ENCODE results near the gene SLC4A1AP. TPM values are rescaled to one million over a fixed set of nuclear protein-coding genes. Genes with fewer than 3 reads are reported as not detected.

Gene SLC4A1AP
- polyA plus RNA-seq, 3 donors from 2014 or later = 23.9 to 29.6 (median 27.6) TPM

DNA sequence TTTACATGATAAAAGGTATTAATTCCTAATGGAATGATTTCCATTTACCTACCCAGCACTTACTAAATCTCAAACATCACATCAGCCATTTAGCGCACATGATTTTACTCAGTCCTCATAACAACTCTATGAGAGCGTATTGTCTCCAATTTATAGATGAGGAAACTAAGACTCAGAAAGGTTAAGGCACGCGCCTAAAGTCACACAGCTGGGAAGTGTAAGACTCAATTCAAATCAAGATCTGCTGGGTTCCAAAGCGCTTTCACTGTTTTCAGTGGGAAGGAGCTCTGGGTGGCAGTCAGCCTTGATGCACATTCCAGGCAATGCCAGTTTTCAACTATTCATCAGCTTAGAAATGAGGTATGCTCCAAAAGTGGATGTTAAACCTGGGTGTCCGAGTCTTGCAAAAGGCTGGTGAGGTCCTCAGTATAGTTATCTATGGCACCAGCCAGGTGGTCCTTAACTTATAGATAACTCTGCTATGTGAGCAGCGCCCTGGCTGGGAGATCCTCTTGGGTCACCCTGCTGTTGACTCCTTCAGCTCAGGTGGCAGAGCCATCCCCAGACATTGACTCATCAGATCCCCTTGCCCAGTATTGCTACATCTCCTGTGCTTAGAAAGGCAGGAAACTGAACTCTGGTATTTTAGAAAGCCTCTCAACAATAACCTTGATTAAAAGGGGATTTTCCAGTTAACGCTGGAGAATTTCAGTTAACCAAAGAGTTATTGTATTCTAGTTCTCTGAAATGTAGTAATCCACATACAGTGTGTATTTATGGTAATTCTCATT lies 47.1 kb downstream of the SLC4A1AP start:
- no peaks in the 10 kb centered on the region for H3K9me3 Mint-ChIP-seq
- no peaks in the 10 kb centered on the region for H3K36me3 Mint-ChIP-seq
- H3K4me3 Mint-ChIP-seq = no peak overlapping the region
- H3K4me1 Mint-ChIP-seq = peaks cover 5 to 6% of the 10 kb centered on the region in 2 donors
- no peak overlapping the region for H3K27ac Mint-ChIP-seq
- peaks cover 2 to 6% (median 2%) of the 10 kb centered on the region in 3 donors for H3K27me3 Mint-ChIP-seq (ENCODE audit: low read depth in 3 of 3)
- no peak for DNase-seq

DNA sequence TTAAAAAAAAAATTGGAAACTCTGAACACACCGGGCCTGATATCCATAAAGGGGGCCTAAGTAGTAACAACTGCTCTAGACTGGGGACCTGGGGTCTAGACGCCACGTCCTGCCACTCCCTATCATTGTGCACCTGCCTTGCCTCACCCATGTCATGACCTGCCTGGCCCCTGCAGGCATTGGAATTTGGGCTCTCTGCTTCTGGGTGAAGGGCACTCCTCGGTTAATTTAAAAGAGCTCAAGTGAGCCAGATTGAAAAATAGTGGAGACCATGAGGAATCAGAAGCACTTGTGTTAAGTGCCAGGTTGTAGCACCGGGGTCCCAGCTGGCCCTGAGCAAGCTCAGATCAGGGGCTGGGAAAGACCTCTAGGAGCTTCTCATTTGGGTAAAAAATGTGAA lies 48.1 kb downstream of the SLC4A1AP start:
- no peaks in the 10 kb centered on the region for H3K36me3 Mint-ChIP-seq

DNA sequence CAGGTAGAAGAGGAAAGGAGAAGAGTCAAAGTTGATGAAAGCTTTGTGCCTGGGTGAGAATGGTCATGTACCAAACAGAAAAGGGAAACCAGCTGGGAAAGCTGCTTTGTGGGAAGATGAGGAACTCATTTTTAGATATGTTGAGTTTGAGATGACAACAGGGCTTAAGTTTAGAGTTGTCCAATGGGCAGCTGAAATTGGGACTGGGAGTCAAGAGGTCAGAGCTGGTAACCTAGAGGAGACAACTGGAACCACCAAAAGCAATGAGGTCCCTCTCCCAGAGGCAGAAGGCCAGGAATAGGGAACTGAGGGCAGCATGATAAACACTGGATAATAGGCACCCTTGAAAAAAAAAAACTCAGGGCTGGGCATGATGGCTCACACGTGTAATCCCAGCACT lies 48.8 kb downstream of the SLC4A1AP start:
- peaks cover 13 to 16% of the 10 kb centered on the region in 2 donors for H3K4me1 Mint-ChIP-seq
- no peaks in the 10 kb centered on the region for H3K9me3 Mint-ChIP-seq

More for the DNA sequence above, 48.1 kb downstream of the SLC4A1AP start:
- H3K9me3 Mint-ChIP-seq = no peaks in the 10 kb centered on the region
- H3K27ac Mint-ChIP-seq = peak overlapping the region in 1 of 6 donors; percentile 14
- peaks cover 6 to 9% (median 7%) of the 10 kb centered on the region in 3 donors for H3K27me3 Mint-ChIP-seq (ENCODE audit: low read depth in 3 of 3)
- H3K4me1 Mint-ChIP-seq = peaks cover 10 to 12% of the 10 kb centered on the region in 2 donors
- no peak overlapping the region for H3K4me3 Mint-ChIP-seq
- DNase-seq = no peak

DNA sequence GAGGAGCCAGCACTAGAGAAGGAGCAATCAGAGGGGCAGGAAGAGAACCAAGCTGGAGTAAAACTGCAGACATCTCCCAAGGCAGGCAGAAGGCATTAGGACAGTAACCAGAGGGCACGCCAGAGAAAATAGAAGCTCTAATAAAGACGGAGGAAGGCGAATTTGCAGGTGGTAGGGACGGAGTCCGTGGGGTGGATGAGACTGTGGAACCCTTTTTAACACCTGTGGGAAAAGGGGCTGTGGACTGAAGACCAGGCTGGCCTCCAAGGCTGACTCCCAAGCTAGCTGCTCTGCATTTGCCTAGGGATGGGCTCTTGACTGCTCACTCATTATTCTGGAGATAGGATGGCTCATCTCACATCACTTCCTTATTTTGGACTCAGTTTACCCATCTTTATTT lies 49.5 kb downstream of the SLC4A1AP start:
- H3K9me3 Mint-ChIP-seq = no peaks in the 10 kb centered on the region

More for the DNA sequence above, 48.8 kb downstream of the SLC4A1AP start:
- no peak overlapping the region for H3K4me3 Mint-ChIP-seq
- peaks cover 6 to 10% (median 7%) of the 10 kb centered on the region in 3 donors for H3K27me3 Mint-ChIP-seq (ENCODE audit: low read depth in 3 of 3)
- DNase-seq = no peak
- peak overlapping the region in 1 of 6 donors; percentile 4 for H3K27ac Mint-ChIP-seq
- no peaks in the 10 kb centered on the region for H3K36me3 Mint-ChIP-seq

DNA sequence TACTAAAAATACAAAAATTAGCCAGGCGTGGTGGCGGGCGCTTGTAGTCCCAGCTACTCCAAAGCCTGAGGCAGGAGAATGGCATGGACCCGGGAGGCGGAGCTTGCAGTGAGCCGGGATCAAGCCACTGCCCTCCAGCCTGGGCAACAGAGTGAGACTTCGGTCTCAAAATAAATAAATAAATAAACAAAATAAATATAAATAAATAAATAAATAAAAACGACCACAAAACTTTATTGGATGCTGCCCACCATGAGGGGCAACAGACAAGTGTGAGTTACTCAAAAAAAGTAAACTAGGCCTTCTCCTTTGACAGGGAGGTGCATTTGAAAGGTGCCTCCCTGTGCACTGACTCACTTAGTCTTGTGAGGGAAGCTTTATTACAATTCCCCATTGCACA lies 50.4 kb downstream of the SLC4A1AP start:
- Mint-ChIP-seq H3K9me3 (no peaks in the 10 kb centered on the region), H3K4me3 (peak overlapping the region in 2 of 5 donors; percentile 62 to 74), H3K27me3 (ENCODE audit: low read depth in 3 of 3) (peaks cover 6 to 10% (median 7%) of the 10 kb centered on the region in 3 donors)

More for the DNA sequence above, 49.5 kb downstream of the SLC4A1AP start:
- H3K36me3 Mint-ChIP-seq = no peaks in the 10 kb centered on the region
- H3K4me3 Mint-ChIP-seq = peak overlapping the region in 1 of 5 donors; percentile 10
- H3K27ac Mint-ChIP-seq = no peak overlapping the region
- no peak for DNase-seq
- H3K27me3 Mint-ChIP-seq (ENCODE audit: low read depth in 3 of 3) = peaks cover 6 to 10% (median 7%) of the 10 kb centered on the region in 3 donors
- H3K4me1 Mint-ChIP-seq = peaks cover 13 to 16% of the 10 kb centered on the region in 2 donors

DNA sequence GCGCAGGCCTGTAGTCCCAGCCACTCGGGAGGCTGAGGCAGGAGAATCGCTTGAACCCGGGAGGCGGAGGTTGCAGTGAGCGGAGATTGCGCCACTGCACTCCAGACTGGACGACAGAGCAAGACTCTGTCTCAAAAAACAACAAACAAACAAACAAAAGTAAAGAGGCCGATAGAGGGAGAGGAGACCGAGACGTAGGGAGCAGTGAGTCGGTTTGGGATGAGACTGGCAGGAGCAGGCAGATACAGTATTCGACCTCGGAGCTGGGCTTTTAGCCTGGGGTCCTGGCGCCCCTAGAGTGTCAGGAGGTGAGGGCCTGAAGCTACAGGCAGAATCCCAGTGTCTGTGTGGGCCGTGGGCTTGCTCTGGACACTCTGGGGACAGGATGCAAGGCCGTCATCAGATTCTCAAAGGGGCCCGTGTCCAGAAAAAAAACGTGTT lies 51.2 kb downstream of the SLC4A1AP start:
- no peaks in the 10 kb centered on the region for H3K9me3 Mint-ChIP-seq
- peak overlapping the region; percentile 45 to 74 (median 63) for H3K4me3 Mint-ChIP-seq
- peak overlapping the region in 1 of 6 donors; percentile 75 for H3K27ac Mint-ChIP-seq
- H3K4me1 Mint-ChIP-seq = peaks cover 13 to 16% of the 10 kb centered on the region in 2 donors
- H3K27me3 Mint-ChIP-seq (ENCODE audit: low read depth in 3 of 3) = peaks cover 6 to 10% (median 7%) of the 10 kb centered on the region in 3 donors
- H3K36me3 Mint-ChIP-seq = no peaks in the 10 kb centered on the region
- DNase-seq = no peak

More for the DNA sequence above, 50.4 kb downstream of the SLC4A1AP start:
- no peak for DNase-seq
- no peaks in the 10 kb centered on the region for H3K36me3 Mint-ChIP-seq
- no peak overlapping the region for H3K27ac Mint-ChIP-seq
- peaks cover 13 to 16% of the 10 kb centered on the region in 2 donors for H3K4me1 Mint-ChIP-seq

DNA sequence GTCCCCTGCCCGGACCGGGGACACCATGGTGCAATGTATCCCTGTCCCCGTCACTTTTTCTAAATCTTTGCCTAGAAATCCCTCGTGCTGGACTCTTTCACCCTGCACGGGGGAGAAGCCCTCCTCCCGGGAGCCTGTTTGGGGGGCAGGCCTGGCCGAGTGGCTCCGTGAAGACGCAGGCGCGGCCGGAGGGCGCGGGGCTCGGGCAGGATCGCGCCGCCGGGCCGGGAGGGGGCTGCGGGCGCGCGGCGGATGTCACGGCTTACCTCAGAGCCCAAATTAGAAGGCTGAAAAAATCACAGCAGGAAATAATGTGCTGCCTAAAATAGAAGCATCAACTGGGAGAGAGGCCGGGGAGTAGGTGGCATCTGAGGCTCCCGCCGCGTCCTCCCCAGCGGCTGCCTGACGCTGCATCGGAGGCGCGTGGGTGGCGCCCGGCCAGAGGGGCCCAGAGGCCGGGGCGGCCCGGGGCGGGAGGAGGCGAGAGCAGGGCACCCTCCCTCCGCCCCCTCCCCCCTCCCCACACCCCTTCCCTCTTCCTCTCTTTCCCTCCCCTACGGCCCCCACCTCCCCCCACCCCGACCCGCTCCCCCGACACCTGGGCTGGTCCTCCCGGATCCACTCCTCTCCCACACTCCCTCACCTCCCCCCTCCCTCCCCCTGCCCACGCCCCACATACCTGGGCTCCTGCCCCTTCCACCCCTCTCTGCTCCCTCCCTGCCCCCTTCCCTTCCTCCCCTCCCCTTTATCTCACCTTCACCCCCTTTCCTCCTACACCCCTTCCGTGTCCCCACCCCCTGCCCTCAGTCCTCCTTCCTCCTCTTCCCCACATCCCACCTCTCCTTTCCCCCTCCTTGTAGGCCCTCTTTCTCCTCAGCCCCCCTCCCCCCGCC lies 51.9 kb downstream of the SLC4A1AP start:
- H3K9me3 Mint-ChIP-seq = peaks cover 0 to 2% (median 0%) of the 10 kb centered on the region in 6 donors
- H3K4me1 Mint-ChIP-seq = peaks cover 13 to 16% of the 10 kb centered on the region in 2 donors
- H3K27ac Mint-ChIP-seq = no peak overlapping the region
- peak overlapping the region; percentile 15 to 74 (median 27) for H3K4me3 Mint-ChIP-seq
- no peaks in the 10 kb centered on the region for H3K36me3 Mint-ChIP-seq
- DNase-seq = peak; percentile 9 to 26 (median 23)
- H3K27me3 Mint-ChIP-seq (ENCODE audit: low read depth in 3 of 3) = peaks cover 6 to 10% (median 7%) of the 10 kb centered on the region in 3 donors

DNA sequence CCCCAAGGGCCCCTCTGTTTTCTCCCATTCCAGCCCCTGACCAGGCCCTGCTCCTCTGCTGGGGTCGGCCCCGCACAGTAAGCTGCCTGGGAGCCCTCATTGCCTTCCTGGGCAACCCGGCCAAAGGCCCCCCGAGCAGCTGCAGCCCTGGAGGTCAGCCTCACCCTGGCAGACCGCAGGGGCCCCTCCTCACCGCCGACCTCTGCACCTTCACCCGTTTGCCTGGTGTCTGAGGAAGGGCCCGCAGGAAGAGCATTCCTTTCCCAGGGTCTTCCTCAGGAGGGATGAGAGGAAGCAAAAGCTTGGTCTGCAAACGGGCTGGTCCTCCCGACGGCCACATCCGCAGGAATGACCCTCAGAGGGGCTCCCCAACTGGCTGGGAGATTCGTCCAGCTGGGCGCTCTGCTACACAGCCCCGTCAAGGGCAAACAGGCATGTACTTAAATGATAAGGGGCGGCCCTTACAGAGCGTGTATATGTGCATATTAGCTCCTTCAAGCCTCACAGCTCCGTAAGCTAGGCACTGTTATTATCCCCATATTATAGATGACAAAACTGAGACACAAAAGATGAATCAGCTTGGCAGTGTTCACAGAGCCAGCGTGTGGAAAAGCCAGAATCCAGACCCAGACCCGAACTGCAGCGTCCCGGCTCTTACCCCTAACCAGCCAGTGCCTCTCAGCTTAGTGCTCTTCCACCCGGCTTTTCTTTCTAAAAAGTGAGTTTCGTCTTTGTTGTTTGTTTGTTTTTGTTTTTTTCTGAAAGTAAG lies 52.8 kb downstream of the SLC4A1AP start:
- H3K27ac Mint-ChIP-seq = no peak overlapping the region
- peaks cover 6 to 15% (median 10%) of the 10 kb centered on the region in 3 donors for H3K27me3 Mint-ChIP-seq (ENCODE audit: low read depth in 3 of 3)
- H3K9me3 Mint-ChIP-seq = peaks cover 0 to 2% (median 0%) of the 10 kb centered on the region in 6 donors
- H3K4me3 Mint-ChIP-seq = peak overlapping the region; percentile 41 to 61 (median 56)
- H3K4me1 Mint-ChIP-seq = peaks cover 13 to 16% of the 10 kb centered on the region in 2 donors
- H3K36me3 Mint-ChIP-seq = no peaks in the 10 kb centered on the region
- DNase-seq = no peak

DNA sequence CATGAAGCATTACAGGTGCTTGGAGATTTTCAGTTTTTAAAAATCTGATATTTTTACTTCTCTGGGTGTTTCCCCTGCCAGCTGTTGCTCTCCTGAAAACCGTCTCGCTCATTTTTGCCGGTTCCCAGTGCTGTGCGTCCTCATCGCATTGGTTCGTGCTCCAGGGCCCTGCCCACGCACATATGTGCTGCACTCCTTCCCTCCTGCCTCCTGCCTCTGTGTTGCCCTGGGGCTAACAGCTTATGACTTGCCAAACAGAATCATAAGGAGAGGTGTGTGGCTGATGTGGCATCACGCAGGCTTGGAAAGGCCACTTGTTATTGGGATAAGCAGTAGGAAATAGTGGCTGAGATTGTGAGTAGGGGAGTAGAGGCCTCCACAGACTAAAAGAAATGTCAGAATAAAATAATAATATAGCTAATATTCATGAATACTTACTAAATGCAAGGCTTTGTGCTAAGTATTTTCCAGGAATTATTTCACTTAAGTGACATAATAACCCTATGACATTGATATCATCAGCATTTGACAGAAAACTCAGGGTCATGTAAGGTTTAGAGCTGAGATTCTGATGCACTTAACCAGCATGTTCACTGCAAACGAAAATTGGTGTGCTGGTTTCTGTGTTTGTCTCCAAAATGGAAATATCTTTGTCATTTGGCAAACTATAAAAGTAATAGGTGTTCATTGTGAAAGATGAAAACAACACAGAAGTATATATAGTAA lies 53.5 kb downstream of the SLC4A1AP start:
- H3K27me3 Mint-ChIP-seq (ENCODE audit: low read depth in 3 of 3) = peaks cover 6 to 15% (median 10%) of the 10 kb centered on the region in 3 donors
- H3K4me1 Mint-ChIP-seq = peaks cover 13 to 16% of the 10 kb centered on the region in 2 donors
- H3K9me3 Mint-ChIP-seq = peaks cover 0 to 2% (median 0%) of the 10 kb centered on the region in 6 donors
- no peak overlapping the region for H3K27ac Mint-ChIP-seq
- H3K4me3 Mint-ChIP-seq = peak overlapping the region; percentile 41 to 61 (median 56)
- H3K36me3 Mint-ChIP-seq = no peaks in the 10 kb centered on the region
- DNase-seq = no peak

DNA sequence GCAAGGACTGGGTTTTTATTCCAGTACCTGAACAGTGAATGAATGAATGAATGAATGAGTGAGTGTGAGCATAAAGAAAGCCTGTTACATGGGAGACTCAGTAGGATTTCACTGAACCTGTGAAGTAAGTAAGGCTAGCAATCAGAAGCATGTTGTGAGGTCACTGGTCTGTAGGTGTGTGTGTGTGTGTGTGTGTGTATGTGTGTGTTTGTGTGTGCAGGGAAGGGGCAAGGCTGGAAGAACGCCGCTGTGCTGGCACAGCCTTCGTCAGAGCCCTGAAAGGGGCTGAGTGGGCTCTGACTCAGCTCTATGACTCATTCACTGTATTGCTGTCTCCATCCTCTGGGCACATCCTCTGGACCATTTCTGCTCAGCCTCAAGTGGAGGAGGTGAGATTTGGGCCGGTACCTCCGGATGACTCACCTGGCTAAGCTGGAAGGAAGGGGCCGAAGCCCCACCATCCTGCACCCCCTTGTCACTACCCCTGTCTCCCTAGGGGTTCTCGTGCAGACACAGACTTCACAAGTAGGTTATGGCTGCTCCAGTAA lies 56.4 kb downstream of the SLC4A1AP start:
- Mint-ChIP-seq H3K27ac (no peak overlapping the region), H3K36me3 (no peaks in the 10 kb centered on the region), H3K27me3 (ENCODE audit: low read depth in 3 of 3) (peaks cover 8 to 9% (median 8%) of the 10 kb centered on the region in 3 donors), H3K9me3 (peaks cover 0 to 2% (median 0%) of the 10 kb centered on the region in 6 donors), H3K4me1 (peaks cover 10% of the 10 kb centered on the region in 2 donors), H3K4me3 (no peak overlapping the region)
- no peak for DNase-seq

DNA sequence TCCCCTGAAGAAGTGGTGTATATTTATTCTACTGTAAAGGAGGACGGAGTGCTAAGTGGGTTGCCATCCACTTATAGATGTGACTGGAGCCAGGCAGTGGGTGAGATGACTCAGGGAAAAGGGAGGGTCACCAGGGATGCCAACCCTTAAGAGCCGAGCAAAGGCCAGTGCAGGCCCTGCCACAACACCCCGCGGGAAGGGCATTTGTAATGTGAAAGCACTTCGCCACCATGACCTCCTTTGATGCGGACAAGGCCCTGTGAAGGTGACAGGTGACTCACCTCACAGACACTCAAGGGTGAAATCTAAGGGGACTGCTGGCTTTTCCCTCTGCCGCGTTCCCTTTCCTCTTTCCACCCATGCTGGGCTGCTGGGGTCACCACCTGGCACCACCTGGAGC lies 57.6 kb downstream of the SLC4A1AP start:
- DNase-seq = no peak
- Mint-ChIP-seq H3K27ac (no peak overlapping the region), H3K27me3 (ENCODE audit: low read depth in 3 of 3) (peaks cover 8 to 9% (median 8%) of the 10 kb centered on the region in 3 donors), H3K36me3 (no peaks in the 10 kb centered on the region), H3K9me3 (peaks cover 0 to 2% (median 0%) of the 10 kb centered on the region in 6 donors), H3K4me3 (no peak overlapping the region), H3K4me1 (peaks cover 8 to 9% of the 10 kb centered on the region in 2 donors)

DNA sequence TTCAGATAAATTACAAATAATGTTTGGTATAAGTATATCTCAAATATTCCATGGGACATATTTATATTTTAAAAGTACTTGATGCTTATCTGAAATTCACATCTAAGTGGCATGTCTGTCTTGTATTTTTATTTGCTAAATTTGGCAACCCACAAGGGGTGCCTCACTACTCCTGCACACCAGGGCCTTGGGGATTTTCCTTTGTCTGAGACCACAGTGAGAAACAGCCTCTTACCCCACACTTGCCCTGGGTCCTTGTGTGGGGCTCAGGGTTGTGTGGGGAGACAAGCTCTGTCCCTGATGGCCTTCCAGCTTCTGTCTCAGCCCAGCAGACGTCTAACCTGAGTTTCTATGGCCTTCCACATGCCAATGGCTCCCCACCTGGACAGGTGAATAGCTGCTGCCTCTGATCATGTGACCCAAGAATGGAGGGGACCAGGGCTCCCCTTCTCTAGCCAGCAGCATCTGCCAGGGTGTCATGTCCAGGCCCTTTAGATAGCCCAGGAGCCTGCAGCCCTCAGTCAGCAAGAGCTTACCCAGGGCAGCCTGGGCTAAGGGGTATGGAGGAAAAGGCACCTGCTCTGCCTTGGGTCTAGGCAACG lies 58.3 kb downstream of the SLC4A1AP start:
- DNase-seq = no peak
- H3K4me3 Mint-ChIP-seq = no peak overlapping the region
- peaks cover 3 to 5% (median 4%) of the 10 kb centered on the region in 3 donors for H3K27me3 Mint-ChIP-seq (ENCODE audit: low read depth in 3 of 3)
- H3K27ac Mint-ChIP-seq = no peak overlapping the region
- peaks cover 2% of the 10 kb centered on the region in 2 donors for H3K4me1 Mint-ChIP-seq
- H3K9me3 Mint-ChIP-seq = peaks cover 0 to 2% (median 0%) of the 10 kb centered on the region in 6 donors
- H3K36me3 Mint-ChIP-seq = no peaks in the 10 kb centered on the region
